Measurements from ENCODE around the gene LMBRD1. TPM values are rescaled to one million over a fixed set of nuclear protein-coding genes. Genes with fewer than 3 reads are reported as not detected.

LMBRD1 gene
- total RNA-seq, 4 donors from 2014 or later = 35.5 to 89.8 (median 70.7) TPM

- intact Hi-C loops (cut with DNase I; ENCODE audit: low total_unique reads) = loop anchor here (2.0 kb wide), 1 partner anchor 19 kb away; no protein-coding TSS in a partner anchor
- no peak overlapping the region for H3K27ac ChIP-seq
- no peak overlapping the region for H3K4me3 ChIP-seq
- in situ Hi-C loops (cut with MboI; ENCODE audit: low pct_ligation_motif_present in 1 of 4, low pct_unique_long_range_greater_than_20kb in 1 of 4, low sequenced_read_pairs in 3 of 4) = no loop called here
- H3K36me3 ChIP-seq = no peaks in the 10 kb centered on the region
- H3K27me3 ChIP-seq = no peaks in the 10 kb centered on the region
- H3K9me3 ChIP-seq = no peaks in the 10 kb centered on the region
- TF ChIP-seq POLR2AphosphoS5 (IDR thresholded peaks at IDR 0.05) (no peak), POLR2A (IDR thresholded peaks at IDR 0.05) (no peak), EP300 (IDR thresholded peaks at IDR 0.05; ENCODE audit: low read depth) (no peak)
- TF ChIP-seq, protein P1, sequence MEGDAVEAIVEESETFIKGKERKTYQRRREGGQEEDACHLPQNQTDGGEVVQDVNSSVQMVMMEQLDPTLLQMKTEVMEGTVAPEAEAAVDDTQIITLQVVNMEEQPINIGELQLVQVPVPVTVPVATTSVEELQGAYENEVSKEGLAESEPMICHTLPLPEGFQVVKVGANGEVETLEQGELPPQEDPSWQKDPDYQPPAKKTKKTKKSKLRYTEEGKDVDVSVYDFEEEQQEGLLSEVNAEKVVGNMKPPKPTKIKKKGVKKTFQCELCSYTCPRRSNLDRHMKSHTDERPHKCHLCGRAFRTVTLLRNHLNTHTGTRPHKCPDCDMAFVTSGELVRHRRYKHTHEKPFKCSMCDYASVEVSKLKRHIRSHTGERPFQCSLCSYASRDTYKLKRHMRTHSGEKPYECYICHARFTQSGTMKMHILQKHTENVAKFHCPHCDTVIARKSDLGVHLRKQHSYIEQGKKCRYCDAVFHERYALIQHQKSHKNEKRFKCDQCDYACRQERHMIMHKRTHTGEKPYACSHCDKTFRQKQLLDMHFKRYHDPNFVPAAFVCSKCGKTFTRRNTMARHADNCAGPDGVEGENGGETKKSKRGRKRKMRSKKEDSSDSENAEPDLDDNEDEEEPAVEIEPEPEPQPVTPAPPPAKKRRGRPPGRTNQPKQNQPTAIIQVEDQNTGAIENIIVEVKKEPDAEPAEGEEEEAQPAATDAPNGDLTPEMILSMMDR (IDR thresholded peaks at IDR 0.05) = no peak
- whole genome bisulfite sequencing, 2 donors (ENCODE audit: low coverage in 1 of 2) = 55 to 76% methylated on average over 3 of the region's 3 CpGs
- no peak for DNase-seq
- no peaks in the 10 kb centered on the region for H3K4me1 ChIP-seq
These were observed 131.4 kb downstream of the LMBRD1 start for GRCh38 chr6:69665437-69665836.

- H3K36me3 ChIP-seq = no peaks in the 10 kb centered on the region
- no peaks in the 10 kb centered on the region for H3K27me3 ChIP-seq
- no peaks in the 10 kb centered on the region for H3K9me3 ChIP-seq
- WGBS, 2 donors (ENCODE audit: low coverage in 1 of 2) = 79 to 88% methylated on average over 1 of the region's 1 CpG
- no peak overlapping the region for H3K27ac ChIP-seq
- H3K4me1 ChIP-seq = no peaks in the 10 kb centered on the region
- in situ Hi-C loops (cut with MboI; ENCODE audit: low pct_ligation_motif_present in 1 of 4, low pct_unique_long_range_greater_than_20kb in 1 of 4, low sequenced_read_pairs in 3 of 4) (no loop called here), intact Hi-C loops (cut with DNase I; ENCODE audit: low total_unique reads) (loop anchor here (2.0 kb wide), 1 partner anchor 18 kb away; no protein-coding TSS in a partner anchor)
- TF ChIP-seq, protein P1 (IDR thresholded peaks at IDR 0.05) = no peak
- TF ChIP-seq POLR2A (IDR thresholded peaks at IDR 0.05) = no peak
- TF ChIP-seq EP300 (IDR thresholded peaks at IDR 0.05; ENCODE audit: low read depth) = no peak
- no peak for TF ChIP-seq POLR2AphosphoS5 (IDR thresholded peaks at IDR 0.05)
- H3K4me3 ChIP-seq = no peak overlapping the region
- no peak for DNase-seq
These were observed 132.3 kb downstream of the LMBRD1 start for GRCh38 chr6:69664551-69664950.

GRCh38 chr6:69663215-69663614 is 133.6 kb downstream of the LMBRD1 start:
- Histone ChIP-seq H3K4me3 (no peak overlapping the region), H3K27ac (no peak overlapping the region), H3K4me1 (no peaks in the 10 kb centered on the region), H3K9me3 (no peaks in the 10 kb centered on the region), H3K36me3 (no peaks in the 10 kb centered on the region), H3K27me3 (no peaks in the 10 kb centered on the region)
- intact Hi-C loops (cut with DNase I; ENCODE audit: low total_unique reads) (no loop called here), in situ Hi-C loops (cut with MboI; ENCODE audit: low pct_ligation_motif_present in 1 of 4, low pct_unique_long_range_greater_than_20kb in 1 of 4, low sequenced_read_pairs in 3 of 4) (no loop called here)
- 63 to 73% methylated on average over 2 of the region's 2 CpGs for WGBS, 2 donors (ENCODE audit: low coverage in 1 of 2)
- DNase-seq = no peak
- TF ChIP-seq EP300 (IDR thresholded peaks at IDR 0.05; ENCODE audit: low read depth) (no peak), POLR2A (IDR thresholded peaks at IDR 0.05) (no peak), POLR2AphosphoS5 (IDR thresholded peaks at IDR 0.05) (no peak)
- TF ChIP-seq, protein P1 (IDR thresholded peaks at IDR 0.05) = no peak

DNA sequence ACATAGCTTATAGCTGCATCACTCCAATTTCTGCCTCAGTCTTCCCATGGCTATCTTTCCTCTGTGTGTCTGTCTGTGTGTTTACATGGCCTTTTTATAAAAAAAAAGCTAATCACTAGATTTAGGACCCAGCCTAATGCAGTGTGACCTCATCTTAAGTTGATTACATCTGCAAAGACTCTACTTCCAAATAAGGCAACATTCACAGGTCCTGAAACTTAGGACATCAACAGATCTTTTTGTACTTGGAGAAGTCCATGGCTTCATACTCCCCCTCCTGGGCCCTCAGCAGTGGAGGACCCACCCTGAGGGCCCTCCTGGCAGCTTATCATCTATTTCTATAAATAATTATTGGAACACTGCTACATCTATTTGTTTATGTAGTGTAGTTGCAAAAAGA is 146.1 kb downstream of the LMBRD1 start:
- Histone ChIP-seq H3K4me1 (no peaks in the 10 kb centered on the region), H3K27ac (no peak overlapping the region), H3K4me3 (no peak overlapping the region), H3K36me3 (no peaks in the 10 kb centered on the region), H3K9me3 (no peaks in the 10 kb centered on the region), H3K27me3 (no peaks in the 10 kb centered on the region)
- intact Hi-C loops (cut with DNase I; ENCODE audit: low total_unique reads) (no loop called here), in situ Hi-C loops (cut with MboI; ENCODE audit: low pct_ligation_motif_present in 1 of 4, low pct_unique_long_range_greater_than_20kb in 1 of 4, low sequenced_read_pairs in 3 of 4) (no loop called here)
- TF ChIP-seq, protein P1 (IDR thresholded peaks at IDR 0.05) = no peak
- TF ChIP-seq POLR2AphosphoS5 (IDR thresholded peaks at IDR 0.05) (no peak), EP300 (IDR thresholded peaks at IDR 0.05; ENCODE audit: low read depth) (no peak), POLR2A (IDR thresholded peaks at IDR 0.05) (no peak)
- no peak for DNase-seq

All from transverse colon (tissue), 4 donors.